GM12874 (cell line): ENCODE data around the gene DAD1.

Experiments
- CTCF ChIP-seq: IDR thresholded peaks from 2 replicates; pipeline ENCODE4 v1.5.1; 2011; ENCODE audit warnings: low read depth, mild to moderate bottlenecking, control low read depth, low read length, moderate library complexity; ENCODE audit not compliant: insufficient read depth

DAD1 gene

GRCh38 chr14:22597771-22598098 lies 8.7 kb upstream of the DAD1 start:
- no peak for TF ChIP-seq CTCF

GRCh38 chr14:22597265-22597664 lies 8.2 kb upstream of the DAD1 start:
- no peak for TF ChIP-seq CTCF

- TF ChIP-seq CTCF, result no peak
Measured at GRCh38 chr14:22596354-22596879, 7.4 kb upstream of the DAD1 start.

- no peak for TF ChIP-seq CTCF
Measured at GRCh38 chr14:22594156-22594716, 5.2 kb upstream of the DAD1 start.

- no peak for TF ChIP-seq CTCF
Measured at GRCh38 chr14:22593601-22594000, 4.6 kb upstream of the DAD1 start.

GRCh38 chr14:22593189-22593588 lies 4.2 kb upstream of the DAD1 start:
- TF ChIP-seq CTCF, result no peak

- TF ChIP-seq CTCF, result no peak
Measured at GRCh38 chr14:22588526-22589095, 413 bp downstream of the DAD1 start.

- no peak for TF ChIP-seq CTCF
Measured at GRCh38 chr14:22587247-22587646, 1.8 kb downstream of the DAD1 start.
